NCI-H128 (cell line): ENCODE data around the gene OTX2.

Experiments
- DNase-seq: peaks from one replicate; lab custom pipeline; 2025; ENCODE audit not compliant: unreplicated experiment; lab: John Stamatoyannopoulos, UW

The OTX2 gene

GRCh38 chr14:56797003-56797568 is 13.2 kb downstream of the OTX2 start:
- DNase-seq, result no peak

- no peak for DNase-seq
Observed at GRCh38 chr14:56796259-56796658, 14.0 kb downstream of the OTX2 start.

GRCh38 chr14:56795284-56795622 is 15.0 kb downstream of the OTX2 start:
- no peak for DNase-seq

- DNase-seq, result no peak
Observed at GRCh38 chr14:56794557-56795283, 15.6 kb downstream of the OTX2 start.

DNA sequence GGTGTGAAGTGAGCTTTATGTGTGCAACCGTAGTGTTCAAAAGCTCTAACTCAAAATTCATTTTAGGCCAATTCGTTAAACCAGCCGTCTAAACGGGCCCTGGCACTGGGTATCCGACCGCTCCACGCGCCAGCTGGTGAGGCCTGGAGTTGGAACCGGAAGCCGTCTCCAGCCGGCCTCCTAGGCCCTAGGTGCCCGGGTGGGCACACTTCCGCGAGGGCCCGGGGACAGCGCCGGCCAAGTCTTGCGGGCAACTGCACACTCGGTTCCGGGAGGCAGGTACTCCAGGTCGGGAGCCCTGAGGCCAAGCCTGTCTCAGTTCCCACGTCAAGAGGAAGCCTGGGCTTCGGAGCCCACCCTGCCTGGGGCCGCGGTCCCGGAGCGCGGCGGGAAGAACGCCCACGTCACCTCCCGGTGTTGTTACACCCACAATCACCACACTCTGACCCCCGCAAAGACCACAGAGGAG is 16.2 kb downstream of the OTX2 start:
- no peak for DNase-seq

- DNase-seq, result no peak
Observed at GRCh38 chr14:56789955-56790354, 20.3 kb downstream of the OTX2 start.

GRCh38 chr14:56787530-56787929 is 22.7 kb downstream of the OTX2 start:
- no peak for DNase-seq

- DNase-seq, result no peak
Observed at GRCh38 chr14:56782711-56783110, 27.6 kb downstream of the OTX2 start.

DNA sequence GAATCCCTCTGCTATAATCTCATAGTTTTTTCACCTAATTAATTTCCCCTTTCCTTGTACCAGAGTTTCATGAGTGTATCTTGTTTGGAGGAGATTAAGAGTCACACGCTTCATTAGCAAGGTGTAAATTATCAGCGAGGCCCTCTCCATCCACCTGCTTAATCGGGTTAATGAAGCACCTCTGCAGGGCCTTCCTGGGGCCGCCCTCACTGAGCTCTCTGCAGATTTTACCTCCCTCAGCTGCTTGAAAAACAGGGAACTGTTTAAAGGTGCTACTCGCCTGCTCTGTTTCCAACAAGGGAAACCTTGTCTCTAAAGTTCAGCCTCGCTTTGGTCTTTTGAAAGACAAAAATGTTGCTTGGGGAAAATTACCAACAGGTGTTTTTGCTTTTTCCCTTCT is 35.8 kb downstream of the OTX2 start:
- no peak for DNase-seq

DNA sequence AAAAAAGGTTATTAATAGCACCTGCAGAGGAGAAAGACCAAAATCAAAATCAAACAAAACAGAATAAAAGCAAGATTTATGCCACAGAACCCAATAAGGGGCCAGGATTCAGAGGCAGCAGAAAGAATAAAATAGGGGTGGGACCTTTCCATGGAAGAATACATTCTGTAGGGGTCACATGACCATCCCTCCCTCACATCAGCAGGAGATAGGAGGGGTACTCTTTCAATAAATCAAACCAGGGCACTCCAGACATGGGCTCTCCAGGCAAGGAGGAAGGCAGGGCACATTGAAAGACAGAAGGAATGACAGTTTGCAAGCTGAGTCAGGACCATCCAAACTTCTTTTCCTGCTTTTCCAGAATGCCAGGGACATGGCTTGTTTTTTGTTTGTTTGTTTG is 39.8 kb downstream of the OTX2 start:
- DNase-seq, result no peak

DNA sequence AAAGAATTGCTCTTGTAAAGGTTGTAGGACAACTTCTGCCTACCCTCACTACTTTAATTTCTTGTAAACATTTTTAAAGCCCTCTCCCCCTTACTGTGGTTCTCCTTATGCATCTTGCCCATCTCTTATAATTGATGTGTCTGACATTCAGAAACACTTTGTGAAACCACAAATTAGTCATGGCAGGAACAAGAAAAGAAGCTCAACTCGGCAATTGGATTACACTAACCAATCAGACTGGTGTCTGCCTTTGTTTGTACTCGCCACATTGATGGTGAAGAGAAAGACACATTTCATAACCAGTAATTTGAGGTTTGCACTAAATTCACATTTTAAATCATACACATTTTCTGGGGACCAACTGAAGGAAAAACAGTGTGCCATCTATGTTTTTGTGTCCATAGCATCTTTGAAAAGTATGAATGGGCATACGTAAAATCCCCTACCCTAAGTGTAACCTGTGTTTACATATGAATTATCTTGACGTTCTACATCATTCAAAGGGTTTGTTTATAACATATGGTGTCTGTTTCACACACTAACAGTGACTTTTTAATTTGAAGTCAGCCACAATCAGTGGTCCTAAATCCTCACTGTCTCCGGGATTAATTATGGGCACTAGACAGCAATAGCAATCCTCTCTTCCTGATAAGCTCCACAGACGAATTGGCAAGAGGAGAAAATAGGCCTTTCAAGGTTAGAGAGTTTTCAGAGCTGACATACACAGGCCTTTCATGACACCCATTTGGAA is 49.9 kb downstream of the OTX2 start:
- DNase-seq, result no peak

GRCh38 chr14:56759633-56760032 is 50.6 kb downstream of the OTX2 start:
- no peak for DNase-seq

DNA sequence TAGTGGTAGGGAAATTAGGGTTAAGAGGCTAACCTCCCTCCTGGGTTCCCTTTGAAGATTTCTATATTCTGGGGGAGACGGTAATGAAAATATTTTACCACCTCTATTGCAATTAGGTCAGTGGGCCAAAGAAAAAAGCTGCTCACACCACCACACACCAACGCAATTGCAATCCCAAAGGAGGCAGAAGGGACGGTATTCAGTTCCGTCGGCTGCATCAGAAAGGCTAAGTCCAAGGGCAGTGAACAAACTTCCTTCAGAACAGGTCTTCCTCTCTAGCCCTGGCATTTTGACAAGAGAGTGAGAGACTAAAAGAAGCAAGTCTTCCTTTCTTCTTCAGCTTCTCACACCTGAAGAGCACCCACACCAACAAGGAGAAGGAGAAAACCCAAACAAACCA is 51.2 kb downstream of the OTX2 start:
- DNase-seq, result no peak

DNA sequence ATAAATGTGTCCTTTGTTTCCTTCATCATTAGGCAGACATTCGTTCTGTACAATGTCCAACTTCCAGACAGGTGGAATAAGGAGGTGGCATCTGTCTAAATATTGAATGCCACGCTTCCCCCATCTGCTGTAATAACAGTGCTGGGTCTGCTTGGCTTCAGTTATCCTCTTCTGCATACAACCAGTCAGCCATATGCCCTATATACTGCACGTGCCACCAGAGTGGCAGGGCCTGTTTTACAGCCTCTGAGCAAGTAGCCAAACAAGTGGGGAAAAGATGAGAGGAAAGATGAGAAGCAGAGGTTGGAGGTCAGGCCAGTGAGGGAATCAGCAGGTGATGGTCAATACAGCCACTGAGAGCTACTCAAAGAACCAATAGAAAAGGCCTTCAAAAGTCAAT is 55.4 kb downstream of the OTX2 start:
- DNase-seq, result no peak

GRCh38 chr14:56753396-56753795 is 56.9 kb downstream of the OTX2 start:
- DNase-seq, result no peak

DNA sequence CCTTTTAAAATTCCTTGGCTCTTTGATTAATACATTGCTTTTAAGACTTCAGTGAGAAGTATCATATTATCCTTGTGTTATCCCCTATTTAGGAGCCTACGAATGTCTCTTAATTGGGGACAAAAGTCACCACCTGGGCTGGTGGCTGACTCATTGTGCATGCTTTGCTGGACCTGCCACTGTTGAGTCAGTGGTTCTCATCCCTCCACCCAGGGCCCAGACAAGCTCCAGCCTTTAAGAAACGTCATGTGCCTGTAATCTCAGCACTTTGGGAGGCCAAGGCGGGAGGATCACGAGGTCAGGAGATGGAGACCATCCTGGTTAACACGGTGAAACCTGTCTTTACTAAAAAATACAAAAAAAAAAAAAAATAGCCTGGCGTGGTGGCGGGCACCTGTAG is 57.9 kb downstream of the OTX2 start:
- no peak for DNase-seq

GRCh38 chr14:56751471-56751870 is 58.8 kb downstream of the OTX2 start:
- DNase-seq, result no peak
